H9 (cell line): ENCODE results near the gene CFP. TPM values are rescaled to one million over a fixed set of nuclear protein-coding genes. Genes with fewer than 3 reads are reported as not detected.

Experiments
- DNase-seq: peaks from one replicate; pipeline ENCODE4 v3.0.0-alpha.2; 2017
- H2AFZ ChIP-seq: one replicate; pipeline ENCODE4 v1.6.1; 2013; ENCODE audit warnings: mild to moderate bottlenecking, low read length, control low read depth, moderate library complexity
- H2AK5ac ChIP-seq: 2 replicates; pipeline ENCODE4 v1.6.1; 2013; ENCODE audit warnings: low read length, control low read depth, mixed read lengths; ENCODE audit not compliant: insufficient read length
- H2BK120ac ChIP-seq: one replicate; pipeline ENCODE4 v1.6.1; 2013; ENCODE audit warnings: low read depth, mild to moderate bottlenecking, low read length, control low read depth, inconsistent platforms; ENCODE audit not compliant: poor library complexity, severe bottlenecking
- H2BK12ac ChIP-seq: 2 replicates; pipeline ENCODE4 v1.6.1; 2013; ENCODE audit warnings: low read length, control low read depth, mixed read lengths, low read depth; ENCODE audit not compliant: insufficient read length
- H2BK15ac ChIP-seq: 2 replicates; pipeline ENCODE4 v1.6.1; 2013; ENCODE audit warnings: low read depth, low read length, control low read depth
- H2BK20ac ChIP-seq: one replicate; pipeline ENCODE4 v1.6.1; 2013; ENCODE audit warnings: low read depth, mild to moderate bottlenecking, low read length, control low read depth, inconsistent platforms; ENCODE audit not compliant: poor library complexity, severe bottlenecking
- H2BK5ac ChIP-seq: 2 replicates; pipeline ENCODE4 v1.6.1; 2013; ENCODE audit warnings: low read length, control low read depth, mixed read lengths; ENCODE audit not compliant: insufficient read length
- H3K14ac ChIP-seq: 2 replicates; pipeline ENCODE4 v1.6.1; 2013; ENCODE audit warnings: low read length, control low read depth; ENCODE audit not compliant: insufficient read depth
- H3K18ac ChIP-seq: 2 replicates; pipeline ENCODE4 v1.6.1; 2013; ENCODE audit warnings: low read depth, mild to moderate bottlenecking, mixed read lengths, low read length, control low read depth; ENCODE audit not compliant: insufficient read length
- H3K23ac ChIP-seq: 2 replicates; pipeline ENCODE4 v1.6.1; 2013; ENCODE audit warnings: low read length, control low read depth, mixed read lengths, low read depth; ENCODE audit not compliant: insufficient read length
- H3K23me2 ChIP-seq: 2 replicates; pipeline ENCODE4 v1.6.1; 2013; ENCODE audit warnings: low read depth, mild to moderate bottlenecking, mixed read lengths, low read length, control low read depth; ENCODE audit not compliant: insufficient read length, poor library complexity, severe bottlenecking
- H3K27ac ChIP-seq: 2 replicates; pipeline ENCODE4 v1.5.1; 2013; ENCODE audit warnings: low read length, control low read depth, mixed read lengths, low read depth; ENCODE audit not compliant: insufficient read length
- H3K27me3 ChIP-seq: 2 replicates; pipeline ENCODE4 v1.6.1; 2013; ENCODE audit warnings: low read length, control low read depth, inconsistent platforms; ENCODE audit not compliant: insufficient read depth
- H3K4ac ChIP-seq: 2 replicates; pipeline ENCODE4 v1.6.1; 2013; ENCODE audit warnings: low read depth, mild to moderate bottlenecking, control low read depth, inconsistent platforms, low read length, moderate library complexity
- H3K4me1 ChIP-seq: 2 replicates; pipeline ENCODE4 v1.6.1; 2013; ENCODE audit warnings: low read length, control low read depth, inconsistent platforms; ENCODE audit not compliant: insufficient read depth
- H3K4me2 ChIP-seq: 2 replicates; pipeline ENCODE4 v1.6.1; 2013; ENCODE audit warnings: low read length, control low read depth, mixed read lengths; ENCODE audit not compliant: insufficient read length, insufficient read depth
- H3K56ac ChIP-seq: 2 replicates; pipeline ENCODE4 v1.6.1; 2013; ENCODE audit warnings: low read depth, mild to moderate bottlenecking, mixed read lengths, low read length, control low read depth; ENCODE audit not compliant: insufficient read length
- H3K79me1 ChIP-seq: 2 replicates; pipeline ENCODE4 v1.6.1; 2013; ENCODE audit warnings: low read depth, mild to moderate bottlenecking, moderate library complexity, low read length, control low read depth, inconsistent platforms; ENCODE audit not compliant: insufficient read depth, poor library complexity, severe bottlenecking
- H3K79me2 ChIP-seq: 2 replicates; pipeline ENCODE4 v1.6.1; 2013; ENCODE audit warnings: low read length, control low read depth, inconsistent platforms; ENCODE audit not compliant: insufficient read depth
- H3K9ac ChIP-seq: 2 replicates; pipeline ENCODE4 v1.6.1; 2013; ENCODE audit warnings: low read length, control low read depth, mixed read lengths; ENCODE audit not compliant: insufficient read length; ENCODE audit errors: extremely low read depth
- H3K9me3 ChIP-seq: one replicate; pipeline ENCODE4 v1.6.1; 2013; ENCODE audit warnings: low read depth, low read length, inconsistent platforms; ENCODE audit not compliant: control insufficient read depth
- H3T11ph ChIP-seq: one replicate; pipeline ENCODE4 v1.6.1; 2013; ENCODE audit warnings: mild to moderate bottlenecking, low read length, control low read depth, inconsistent platforms
- H4K20me1 ChIP-seq: one replicate; pipeline ENCODE4 v1.6.1; 2013; ENCODE audit not compliant: control insufficient read depth, insufficient read length, insufficient read depth
- H4K5ac ChIP-seq: 2 replicates; pipeline ENCODE4 v1.6.1; 2013; ENCODE audit warnings: low read depth, mild to moderate bottlenecking, mixed read lengths, low read length, control low read depth; ENCODE audit not compliant: insufficient read length
- H4K8ac ChIP-seq: replicated peaks from 2 replicates; pipeline ENCODE4 v1.6.1; 2013; ENCODE audit warnings: low read length, control low read depth, mixed read lengths, low read depth; ENCODE audit not compliant: insufficient read length
- H4K91ac ChIP-seq: 2 replicates; pipeline ENCODE4 v1.6.1; 2013; ENCODE audit warnings: low read depth, mild to moderate bottlenecking, moderate library complexity, mixed read lengths, low read length, control low read depth; ENCODE audit not compliant: insufficient read length
- H3K27ac Mint-ChIP-seq, 3 experiments: 2 replicates in 2 of 3; 3 replicates in 1 of 3; pipeline ENCODE4 v1.8.0; 2020 to 2021; ENCODE audit warnings: mixed read lengths in 3 of 3, mild to moderate bottlenecking in 1 of 3, moderate library complexity in 1 of 3
- H3K27me3 Mint-ChIP-seq: 2 replicates; pipeline ENCODE4 v1.8.0; 2021; ENCODE audit warnings: low read depth, mild to moderate bottlenecking, moderate library complexity, mixed read lengths
- H3K36me3 Mint-ChIP-seq, 3 experiments: 2 replicates in 2 of 3; 3 replicates in 1 of 3; pipeline ENCODE4 v1.8.0; 2020 to 2021; ENCODE audit warnings: low read depth in 3 of 3, mixed read lengths in 3 of 3; ENCODE audit not compliant: insufficient read depth in 1 of 3
- H3K4me1 Mint-ChIP-seq, 2 experiments: 2 replicates each; pipeline ENCODE4 v1.8.0; 2020; ENCODE audit warnings: mixed read lengths in 2 of 2
- H3K4me3 Mint-ChIP-seq, 2 experiments: 2 replicates in 1 of 2; 3 replicates in 1 of 2; pipeline ENCODE4 v1.8.0; 2020 to 2021; ENCODE audit warnings: mild to moderate bottlenecking in 2 of 2, mixed read lengths in 2 of 2, moderate library complexity in 1 of 2
- H3K9me3 Mint-ChIP-seq, 2 experiments: 2 replicates in 1 of 2; 3 replicates in 1 of 2; pipeline ENCODE4 v1.8.0; 2020; ENCODE audit warnings: mild to moderate bottlenecking in 2 of 2, mixed read lengths in 2 of 2, moderate library complexity in 1 of 2
- whole genome bisulfite sequencing: extraction: QIAGEN DNeasy Blood & Tissue Kit; methylation state at CpG from one replicate; pipeline ENCODE4 v1.1.7; 2013; ENCODE audit warnings: missing lambda C conversion rate, low lambda C conversion rate, mixed read lengths; ENCODE audit not compliant: insufficient read length; ENCODE audit errors: extremely low coverage; 5-methylcytosine and 5-hydroxymethylcytosine counted together
- total RNA-seq: library from RNA; stranded (reverse); gene quantifications from 2 replicates; pipeline ENCODE4 v1.2.1, GENCODE V29; 2021
- TF ChIP-seq, protein P1 (sequence below): fragments of 200-600 bp; sonication (generic); conservative IDR thresholded peaks from 3 replicates; pipeline ENCODE4 v1.8.0; 2021; ENCODE audit warnings: antibody characterized with exemption, mild to moderate bottlenecking

The CFP gene
- total RNA-seq, 1 experiment from 2014 or later: 2.3 TPM

DNA sequence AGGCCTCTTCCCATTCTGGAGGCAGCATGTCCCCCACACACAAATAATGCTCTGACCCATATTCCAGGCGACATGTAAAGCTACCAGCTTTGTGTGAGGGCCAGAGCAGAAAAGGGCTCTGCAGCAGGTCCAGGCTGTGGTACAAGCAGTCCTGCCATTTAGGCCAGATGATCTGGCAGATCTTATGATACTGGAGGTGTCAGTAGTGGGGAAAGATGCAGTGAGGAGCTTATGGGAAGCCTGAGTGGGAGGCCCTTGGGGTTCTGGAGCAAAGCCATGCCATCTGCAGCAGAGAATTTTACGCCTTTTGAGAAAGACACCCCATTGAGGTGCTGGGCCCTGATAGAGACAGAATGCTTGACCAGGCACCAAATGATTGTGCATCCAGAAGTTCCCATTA lies 17.8 kb downstream of the CFP start:
- Histone ChIP-seq H3K27ac (no peak overlapping the region), H3K23me2 (no peaks in the 10 kb centered on the region), H2BK20ac (no peak overlapping the region), H3K18ac (no peak overlapping the region), H3K79me1 (no peaks in the 10 kb centered on the region), H4K5ac (no peak overlapping the region), H3K27me3 (no peaks in the 10 kb centered on the region), H2BK5ac (no peak overlapping the region), H4K20me1 (no peaks in the 10 kb centered on the region), H3K4me2 (no peak overlapping the region), H4K8ac (no peak overlapping the region), H2BK120ac (no peak overlapping the region), H2BK15ac (no peak overlapping the region), H3T11ph (no peak overlapping the region), H3K14ac (no peak overlapping the region), H4K91ac (no peak overlapping the region), H3K79me2 (no peaks in the 10 kb centered on the region), H2AFZ (no peak overlapping the region), H3K9ac (no peak overlapping the region), H3K4me1 (no peaks in the 10 kb centered on the region; the same call in 1 of the 2 replicates), H3K4ac (no peak overlapping the region), H3K9me3 (peaks cover 44% of the 10 kb centered on the region), H2AK5ac (no peak overlapping the region), H2BK12ac (no peak overlapping the region), H3K23ac (no peak overlapping the region), H3K56ac (no peak overlapping the region)
- Mint-ChIP-seq H3K4me3 (no peak overlapping the region), H3K27ac (no peak overlapping the region), H3K36me3 (peaks cover 1 to 16% (median 11%) of the 10 kb centered on the region in 3 experiments), H3K4me1 (peaks cover 11 to 26% of the 10 kb centered on the region in 2 experiments), H3K9me3 (peaks cover 80 to 84% of the 10 kb centered on the region in 2 experiments), H3K27me3 (no peaks in the 10 kb centered on the region; the same call in 1 of the 2 replicates)
- no CpG with 5 or more reads among the region's 2 CpGs for WGBS
- no peak for DNase-seq
- TF ChIP-seq, protein P1, sequence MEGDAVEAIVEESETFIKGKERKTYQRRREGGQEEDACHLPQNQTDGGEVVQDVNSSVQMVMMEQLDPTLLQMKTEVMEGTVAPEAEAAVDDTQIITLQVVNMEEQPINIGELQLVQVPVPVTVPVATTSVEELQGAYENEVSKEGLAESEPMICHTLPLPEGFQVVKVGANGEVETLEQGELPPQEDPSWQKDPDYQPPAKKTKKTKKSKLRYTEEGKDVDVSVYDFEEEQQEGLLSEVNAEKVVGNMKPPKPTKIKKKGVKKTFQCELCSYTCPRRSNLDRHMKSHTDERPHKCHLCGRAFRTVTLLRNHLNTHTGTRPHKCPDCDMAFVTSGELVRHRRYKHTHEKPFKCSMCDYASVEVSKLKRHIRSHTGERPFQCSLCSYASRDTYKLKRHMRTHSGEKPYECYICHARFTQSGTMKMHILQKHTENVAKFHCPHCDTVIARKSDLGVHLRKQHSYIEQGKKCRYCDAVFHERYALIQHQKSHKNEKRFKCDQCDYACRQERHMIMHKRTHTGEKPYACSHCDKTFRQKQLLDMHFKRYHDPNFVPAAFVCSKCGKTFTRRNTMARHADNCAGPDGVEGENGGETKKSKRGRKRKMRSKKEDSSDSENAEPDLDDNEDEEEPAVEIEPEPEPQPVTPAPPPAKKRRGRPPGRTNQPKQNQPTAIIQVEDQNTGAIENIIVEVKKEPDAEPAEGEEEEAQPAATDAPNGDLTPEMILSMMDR: no peak
